ENCODE results near the gene RNASET2. TPM values are rescaled to one million over a fixed set of nuclear protein-coding genes. Genes with fewer than 3 reads are reported as not detected.

RNASET2 gene
- total and polyA plus RNA-seq, 2 of the 13 experiments (the other 11 are each of a cell fraction or from before 2014, with no cell fraction given): 44.6 to 597 TPM

- TF ChIP-seq DPF2 (CRISPR knock-in tag; IDR thresholded peaks at IDR 0.05; ENCODE audit: borderline replicate concordance, low read depth) (no peak), REXO4 (CRISPR knock-in tag; IDR thresholded peaks at IDR 0.05; ENCODE audit: borderline replicate concordance) (no peak), ZNF567 (CRISPR knock-in tag; IDR thresholded peaks at IDR 0.05; ENCODE audit: borderline replicate concordance) (no peak), PPARG (CRISPR knock-in tag; conservative IDR thresholded peaks at IDR 0.05) (peak; percentile 40; the same call in 1 of the 2 replicates), ZNF563 (CRISPR knock-in tag; IDR thresholded peaks at IDR 0.05) (peak; percentile 81), NR2F6 (IDR thresholded peaks at IDR 0.05) (peak; percentile 89), NR2F6 (CRISPR knock-in tag; IDR thresholded peaks at IDR 0.05) (peak; percentile 90), ZBTB10 (CRISPR knock-in tag; IDR thresholded peaks at IDR 0.05; ENCODE audit: borderline replicate concordance) (no peak; the same call in 1 of the 2 replicates), TAF1 (CRISPR knock-in tag; IDR thresholded peaks at IDR 0.05) (no peak; the same call in 1 of the 2 replicates), AKAP8 (CRISPR knock-in tag; IDR thresholded peaks at IDR 0.05) (no peak; the same call in 1 of the 2 replicates), ZNF251 (CRISPR knock-in tag; IDR thresholded peaks at IDR 0.05) (0 out of 2 replicates have a peak, but pooled peaks have one; percentile 22), TRIM22 (IDR thresholded peaks at IDR 0.05) (no peak), FOXP4 (CRISPR knock-in tag; IDR thresholded peaks at IDR 0.05) (peak; percentile 63; the same call in 1 of the 2 replicates), ZNF232 (CRISPR knock-in tag; IDR thresholded peaks at IDR 0.05; ENCODE audit: borderline replicate concordance) (no peak), ZNF121 (CRISPR knock-in tag; IDR thresholded peaks at IDR 0.05) (no peak), ZKSCAN5 (CRISPR knock-in tag; IDR thresholded peaks at IDR 0.05) (no peak), FLYWCH1 (CRISPR knock-in tag; IDR thresholded peaks at IDR 0.05) (no peak), HOXD1 (CRISPR knock-in tag; IDR thresholded peaks at IDR 0.05) (peak; percentile 64), MEF2D (CRISPR knock-in tag; IDR thresholded peaks at IDR 0.05) (peak; percentile 81; the same call in 1 of the 2 replicates), CEBPB (IDR thresholded peaks at IDR 0.05; ENCODE audit: borderline replicate concordance, low read depth, low read length) (no peak), MIER3 (CRISPR knock-in tag; IDR thresholded peaks at IDR 0.05; ENCODE audit: borderline replicate concordance) (no peak), RORA (CRISPR knock-in tag; IDR thresholded peaks at IDR 0.05) (no peak), MAX (IDR thresholded peaks at IDR 0.05) (peak; percentile 24; the same call in 1 of the 2 replicates), ARNT (IDR thresholded peaks at IDR 0.05) (no peak), JARID2 (CRISPR knock-in tag; IDR thresholded peaks at IDR 0.05; ENCODE audit: insufficient replicate concordance) (no peak), MED1 (CRISPR knock-in tag; IDR thresholded peaks at IDR 0.05) (peak; percentile 90), RFX1 (IDR thresholded peaks at IDR 0.05) (no peak)
Observed at GRCh38 chr6:166957087-166957804, 896 bp upstream of the RNASET2 start (continued).

Measured in HepG2 (cell line).